Melanocyte of skin (primary cell): ENCODE measurements around the gene OOSP4A. TPM values are rescaled to one million over a fixed set of nuclear protein-coding genes. Genes with fewer than 3 reads are reported as not detected.

Source experiments
- total RNA-seq, 2 donors: library from RNA; depleted of rRNA; stranded (reverse); fragments of >200 nt; gene quantifications; 2 replicates each; pipeline ENCODE4 v1.2.3, GENCODE V29; 2012

The OOSP4A gene
- total RNA-seq: under 1 TPM in 1 of 2 donors, not detected in 1; 0.69 TPM

DNA sequence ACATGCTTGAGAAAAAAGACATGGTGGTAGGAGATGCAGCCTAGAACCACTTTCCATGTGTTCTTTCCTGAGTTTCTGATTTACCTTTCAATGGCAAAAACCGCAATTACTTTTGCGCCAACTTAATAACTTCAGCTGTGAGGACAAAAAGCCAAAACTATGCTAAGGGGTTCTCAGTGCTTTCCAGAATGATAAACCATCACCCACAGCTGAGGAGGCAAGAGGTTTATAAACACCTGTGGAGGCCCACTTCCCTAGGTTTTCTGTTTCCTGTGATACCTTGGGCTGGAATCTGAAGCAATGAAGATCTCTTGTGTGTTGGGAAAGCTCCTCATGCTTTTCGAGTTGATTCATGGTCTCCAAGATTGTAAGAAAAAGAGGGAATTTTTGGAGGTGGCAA is at the start of gene OOSP4A:
Gene OOSP4A, plus strand, starts transcription at position 301 of the 400 bp plus-strand sequence. Its CDS starts 0 bp downstream, at position 301.

DNA sequence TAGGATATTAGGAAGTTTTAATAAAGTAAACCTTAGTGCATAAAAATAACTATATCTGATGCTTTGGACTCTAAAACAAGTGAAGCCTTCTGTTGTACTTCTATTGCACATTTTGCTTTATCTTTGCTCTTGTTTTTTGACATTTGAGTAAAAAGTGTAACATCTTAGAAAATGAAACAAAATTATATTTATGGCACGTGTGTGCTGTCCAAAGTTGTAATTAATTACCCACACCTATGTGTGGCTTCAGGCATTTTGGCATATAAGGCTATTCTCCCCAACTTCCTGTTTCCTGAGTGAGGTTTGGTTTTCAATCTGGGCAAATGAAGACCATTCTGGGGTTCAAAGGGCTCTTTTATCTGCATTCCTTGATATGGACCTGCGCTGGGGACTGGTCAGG is 25.7 kb upstream of the OOSP4A start, which contains the start of gene OOSP1:
Gene OOSP1, plus strand, starts transcription at position 301 of the 400 bp plus-strand sequence. Its CDS starts 23 bp downstream, at position 324.

GRCh38 chr11:60016881-60017280 is 53.0 kb downstream of the OOSP4A start, which contains the start of gene OOSP4B:
TSS of gene OOSP4B (plus strand) at chr11:60017181.

Other genes starting within 250 kb of the OOSP4A start
- 100 to 1,000 TPM; 133 to 167 TPM for gene STX3, start 208.7 kb upstream of the OOSP4A start, total RNA-seq
- gene MRPL16, start 153.3 kb upstream of the OOSP4A start, total RNA-seq: 10 to 100 TPM; 49.9 to 81.9 TPM
- gene CBLIF, start 118.5 kb upstream of the OOSP4A start, total RNA-seq: not detected
- gene TCN1, start 97.5 kb upstream of the OOSP4A start, total RNA-seq: 10 to 100 TPM in 1 of 2 donors, 1 to 10 TPM in 1; 8.7 to 18.2 TPM
- gene OOSP3, start 85.3 kb upstream of the OOSP4A start, total RNA-seq: not detected
- under 1 TPM in 1 of 2 donors, not detected in 1; 0.34 TPM for gene OOSP1, start 25.6 kb upstream of the OOSP4A start, total RNA-seq
- gene OOSP4B, start 53.1 kb downstream of the OOSP4A start, total RNA-seq: not detected
- not detected for gene OOSP2, start 76.4 kb downstream of the OOSP4A start, total RNA-seq
- gene MS4A3, start 92.6 kb downstream of the OOSP4A start, total RNA-seq: not detected
- gene MS4A2, start 124.6 kb downstream of the OOSP4A start, total RNA-seq: not detected
- not detected for gene MS4A6A, start 219.1 kb downstream of the OOSP4A start, total RNA-seq